Glutamatergic neuron (in vitro differentiated cells): ENCODE measurements around the gene ASCC3. TPM values are rescaled to one million over a fixed set of nuclear protein-coding genes. Genes with fewer than 3 reads are reported as not detected.

Source experiments
- DNase-seq: peaks from one replicate; pipeline ENCODE4 v3.0.0; 2022
- H3K27ac Mint-ChIP-seq: one replicate; pipeline ENCODE4 v1.8.0; 2020; ENCODE audit warnings: mild to moderate bottlenecking, mixed read lengths, inconsistent platforms; ENCODE audit not compliant: unreplicated experiment
- H3K27me3 Mint-ChIP-seq: one replicate; pipeline ENCODE4 v1.8.0; 2020; ENCODE audit warnings: mild to moderate bottlenecking, moderate library complexity, mixed read lengths, inconsistent platforms; ENCODE audit not compliant: unreplicated experiment
- H3K36me3 Mint-ChIP-seq: one replicate; pipeline ENCODE4 v1.8.0; 2020; ENCODE audit warnings: mild to moderate bottlenecking, mixed read lengths, inconsistent platforms; ENCODE audit not compliant: unreplicated experiment
- H3K4me1 Mint-ChIP-seq: one replicate; pipeline ENCODE4 v1.8.0; 2020; ENCODE audit warnings: mild to moderate bottlenecking, low read depth, mixed read lengths, inconsistent platforms; ENCODE audit not compliant: unreplicated experiment
- H3K4me3 Mint-ChIP-seq: one replicate; pipeline ENCODE4 v1.8.0; 2020; ENCODE audit warnings: mild to moderate bottlenecking, mixed read lengths, inconsistent platforms; ENCODE audit not compliant: unreplicated experiment
- H3K9me3 Mint-ChIP-seq: one replicate; pipeline ENCODE4 v1.8.0; 2020; ENCODE audit warnings: mild to moderate bottlenecking, moderate library complexity, mixed read lengths, inconsistent platforms; ENCODE audit not compliant: unreplicated experiment
- CTCF ChIP-seq: fragments of 200-600 bp; sonication (generic); IDR thresholded peaks from one replicate; pipeline ENCODE4 v1.5.0; 2021; ENCODE audit not compliant: partially characterized antibody, unreplicated experiment
- total RNA-seq: library from RNA; stranded (reverse); fragmentation: NEBNext Ultra II Directional; extraction: Animal tissue kit (Norgen Biotek cat#: 25700); gene quantifications from one replicate; pipeline ENCODE4 v1.2.1, GENCODE V29; 2021; ENCODE audit not compliant: unreplicated experiment

ASCC3 gene
- total RNA-seq, 1 donor from 2014 or later: 49.6 TPM

- DNase-seq: no peak
- no peaks in the 10 kb centered on the region for H3K27me3 Mint-ChIP-seq
These were observed 254.4 kb downstream of the ASCC3 start for GRCh38 chr6:100626721-100627120.

GRCh38 chr6:100622907-100623692 is 258.0 kb downstream of the ASCC3 start:
- no peaks in the 10 kb centered on the region for H3K9me3 Mint-ChIP-seq
- H3K27me3 Mint-ChIP-seq: peaks cover 1% of the 10 kb centered on the region
- H3K27ac Mint-ChIP-seq: no peak overlapping the region
- TF ChIP-seq CTCF: no peak
- peaks cover 11% of the 10 kb centered on the region for H3K4me1 Mint-ChIP-seq
- no peak overlapping the region for H3K4me3 Mint-ChIP-seq
- peaks cover 9% of the 10 kb centered on the region for H3K36me3 Mint-ChIP-seq
- DNase-seq: no peak

More at GRCh38 chr6:100626721-100627120, 254.4 kb downstream of the ASCC3 start:
- no peak for TF ChIP-seq CTCF
- Mint-ChIP-seq H3K27ac (no peak overlapping the region), H3K9me3 (no peaks in the 10 kb centered on the region), H3K4me1 (peaks cover 13% of the 10 kb centered on the region), H3K4me3 (no peak overlapping the region), H3K36me3 (peaks cover 4% of the 10 kb centered on the region)

DNA sequence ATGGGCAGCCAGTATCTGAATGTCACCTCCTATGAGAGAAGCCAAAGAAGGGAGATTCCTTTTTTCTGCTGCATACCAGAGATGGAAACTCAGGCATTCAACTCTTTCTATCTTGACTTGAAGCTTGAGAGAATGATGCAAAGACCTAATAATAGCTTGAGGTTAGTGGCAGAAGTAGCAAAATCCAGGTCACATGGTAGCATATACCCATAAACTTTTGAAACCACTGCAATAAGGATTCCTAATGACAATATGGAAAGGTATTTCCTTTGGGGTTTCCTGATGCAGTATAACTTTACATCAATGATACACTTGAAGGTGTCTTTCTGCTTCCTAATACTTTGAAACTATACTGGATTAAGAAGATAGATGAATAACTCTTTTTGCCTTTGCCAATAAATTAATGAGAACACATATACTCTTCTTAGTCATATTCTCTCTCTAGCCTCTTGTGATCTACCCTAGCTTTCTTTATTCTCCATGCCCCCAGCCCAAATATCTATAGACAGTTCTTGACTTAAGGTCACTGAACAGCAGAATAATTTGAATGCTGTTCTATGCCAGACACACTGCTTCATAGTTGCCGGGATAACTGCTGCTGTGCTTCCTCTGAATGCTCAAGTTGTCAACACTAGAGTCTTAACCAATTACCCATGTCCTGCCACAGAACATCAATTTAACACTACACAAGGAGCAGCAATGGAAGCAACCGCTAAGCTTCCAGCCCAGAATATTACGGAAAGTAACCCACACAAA is 260.9 kb downstream of the ASCC3 start:
- no peak overlapping the region for H3K4me3 Mint-ChIP-seq
- H3K36me3 Mint-ChIP-seq: peaks cover 9% of the 10 kb centered on the region
- H3K4me1 Mint-ChIP-seq: peaks cover 4% of the 10 kb centered on the region
- no peak for TF ChIP-seq CTCF
- no peak overlapping the region for H3K27ac Mint-ChIP-seq
- no peaks in the 10 kb centered on the region for H3K9me3 Mint-ChIP-seq
- H3K27me3 Mint-ChIP-seq: peaks cover 3% of the 10 kb centered on the region
- no peak for DNase-seq

DNA sequence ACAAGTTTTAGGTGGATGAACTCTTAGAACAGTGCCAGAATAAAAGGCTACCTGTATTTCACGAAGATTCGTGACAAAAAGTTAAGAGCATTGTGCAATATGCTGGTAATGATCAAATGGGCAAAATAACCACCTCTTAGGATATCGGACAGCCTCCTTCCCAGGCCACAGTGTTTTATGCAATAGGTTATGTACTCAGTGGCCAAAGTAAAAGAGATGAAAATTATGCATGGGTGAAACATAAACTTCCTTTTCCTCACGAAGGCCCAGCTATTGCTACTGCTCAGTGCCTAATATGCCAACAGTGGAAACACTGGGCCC is 262.8 kb downstream of the ASCC3 start:
- no peak for TF ChIP-seq CTCF
- H3K27ac Mint-ChIP-seq: no peak overlapping the region
- H3K9me3 Mint-ChIP-seq: no peaks in the 10 kb centered on the region
- H3K36me3 Mint-ChIP-seq: peaks cover 9% of the 10 kb centered on the region
- DNase-seq: no peak
- H3K4me3 Mint-ChIP-seq: no peak overlapping the region
- H3K4me1 Mint-ChIP-seq: peaks cover 1% of the 10 kb centered on the region
- H3K27me3 Mint-ChIP-seq: peaks cover 3% of the 10 kb centered on the region
